CD4-positive, alpha-beta T cell (primary cell): ENCODE data around the gene TEX53. TPM values are rescaled to one million over a fixed set of nuclear protein-coding genes. Genes with fewer than 3 reads are reported as not detected.

ENCODE experiments used
- ATAC-seq: fragments of 200-7000 bp; cut with Tn5 transposase; one replicate; pipeline ENCODE4 v1.10.0; 2022; ENCODE audit warnings: mild to moderate bottlenecking; ENCODE audit not compliant: poor library complexity
- CTCF ChIA-PET: fragments of 350-600 bp; sonication (Branson Sonifier 250); formaldehyde crosslinking; loops from one replicate; lab custom pipeline; 2021; ENCODE audit warnings: antibody characterized with exemption, inconsistent platforms; lab: Charles Lee
- POLR2A ChIA-PET: fragments of 350-600 bp; sonication (Branson Sonifier 250); formaldehyde crosslinking; loops from one replicate; lab custom pipeline; 2021; ENCODE audit warnings: antibody characterized with exemption, inconsistent platforms; lab: Charles Lee
- DNase-seq, 14 experiments: peaks; one replicate each; pipeline ENCODE4 v3.0.0-alpha.2; 2013 to 2020; ENCODE audit warnings: mixed read lengths in 2 of 14
- H3K27ac ChIP-seq, 2 donors: one replicate each; pipeline versions ENCODE4 v1.5.1 to v1.7.0; 2013; ENCODE audit warnings: low read length in 2 of 2, low read depth in 1 of 2, mild to moderate bottlenecking in 1 of 2
- H3K27me3 ChIP-seq, 2 experiments: 1 replicate in 1 of 2; 2 replicates in 1 of 2; pipeline versions ENCODE4 v1.6.1 to v1.7.0; 2013; ENCODE audit warnings: low read length in 2 of 2, control low read depth in 1 of 2, mild to moderate bottlenecking in 1 of 2, moderate library complexity in 1 of 2; ENCODE audit not compliant: insufficient read depth in 2 of 2, control insufficient read depth in 1 of 2
- H3K36me3 ChIP-seq: one replicate; pipeline ENCODE4 v1.6.1; 2013; ENCODE audit warnings: low read length, control low read depth; ENCODE audit not compliant: insufficient read depth
- H3K4me1 ChIP-seq: one replicate; pipeline ENCODE4 v1.6.1; 2013; ENCODE audit warnings: low read length, control low read depth; ENCODE audit not compliant: insufficient read depth
- H3K4me3 ChIP-seq: one replicate; pipeline ENCODE4 v1.5.1; 2013; ENCODE audit warnings: mild to moderate bottlenecking, low read length, moderate library complexity
- H3K9me3 ChIP-seq, 2 experiments: 1 replicate in 1 of 2; 2 replicates in 1 of 2; pipeline versions ENCODE4 v1.6.1 to v1.7.0; 2013; ENCODE audit warnings: low read length in 2 of 2, mild to moderate bottlenecking in 2 of 2, control low read depth in 1 of 2, moderate library complexity in 1 of 2; ENCODE audit not compliant: control insufficient read depth in 1 of 2, insufficient read depth in 1 of 2
- H3K27ac Mint-ChIP-seq: one replicate; pipeline ENCODE4 v1.8.0; 2020; ENCODE audit warnings: mixed read lengths
- H3K27me3 Mint-ChIP-seq: one replicate; pipeline ENCODE4 v1.8.0; 2021; ENCODE audit warnings: mixed read lengths
- H3K36me3 Mint-ChIP-seq: one replicate; pipeline ENCODE4 v1.8.0; 2021; ENCODE audit warnings: low read depth, mixed read lengths
- H3K4me1 Mint-ChIP-seq: one replicate; pipeline ENCODE4 v1.8.0; 2021; ENCODE audit warnings: low read depth, mixed read lengths
- H3K4me3 Mint-ChIP-seq: one replicate; pipeline ENCODE4 v1.8.0; 2020; ENCODE audit warnings: mild to moderate bottlenecking, mixed read lengths
- H3K9me3 Mint-ChIP-seq: one replicate; pipeline ENCODE4 v1.8.0; 2020; ENCODE audit warnings: mixed read lengths
- intact Hi-C, 2 experiments: fragments of 100-400 bp; cut with DNase I in 1 of 2; cut with micrococcal nuclease in 1 of 2; formaldehyde crosslinking; loops; one replicate each; pipeline versions ENCODE4 v1.15.1 to v1.9.0; 2023 to 2025; cut with DNase I, micrococcal nuclease
- total RNA-seq, 174 experiments: library from RNA in 2 of 174; stranded (reverse) in 2 of 174; gene quantifications; one replicate each; pipeline ENCODE4 v1.2.3 and lab custom pipeline; 2021 to 2026
- TF ChIP-seq, protein P1 (sequence below): fragments of 200-600 bp; IDR thresholded peaks from one replicate; pipeline ENCODE4 v1.8.0; 2022; ENCODE audit warnings: antibody characterized with exemption, mild to moderate bottlenecking

Gene TEX53
- total RNA-seq, 2 experiments from 2014 or later: not detected

GRCh38 chr9:114634387-114634786, 23.2 kb downstream of the TEX53 start:
- H3K4me3 ChIP-seq: no peak overlapping the region
- no peaks in the 10 kb centered on the region for H3K4me1 Mint-ChIP-seq
- intact Hi-C loops: no loop called here
- ChIA-PET POLR2A (interaction anchor here (0.6 kb wide), 1 partner anchor 42 kb away, joined by 3 read pairs; no protein-coding TSS in a partner anchor), CTCF (no interaction called here)
- H3K36me3 ChIP-seq: peaks cover 58% of the 10 kb centered on the region
- H3K27me3 ChIP-seq: no peaks in the 10 kb centered on the region
- no peak overlapping the region for H3K4me3 Mint-ChIP-seq
- peaks cover 85% of the 10 kb centered on the region for H3K36me3 Mint-ChIP-seq
- H3K4me1 ChIP-seq: no peaks in the 10 kb centered on the region
- H3K27ac ChIP-seq: no peak overlapping the region
- TF ChIP-seq, protein P1, sequence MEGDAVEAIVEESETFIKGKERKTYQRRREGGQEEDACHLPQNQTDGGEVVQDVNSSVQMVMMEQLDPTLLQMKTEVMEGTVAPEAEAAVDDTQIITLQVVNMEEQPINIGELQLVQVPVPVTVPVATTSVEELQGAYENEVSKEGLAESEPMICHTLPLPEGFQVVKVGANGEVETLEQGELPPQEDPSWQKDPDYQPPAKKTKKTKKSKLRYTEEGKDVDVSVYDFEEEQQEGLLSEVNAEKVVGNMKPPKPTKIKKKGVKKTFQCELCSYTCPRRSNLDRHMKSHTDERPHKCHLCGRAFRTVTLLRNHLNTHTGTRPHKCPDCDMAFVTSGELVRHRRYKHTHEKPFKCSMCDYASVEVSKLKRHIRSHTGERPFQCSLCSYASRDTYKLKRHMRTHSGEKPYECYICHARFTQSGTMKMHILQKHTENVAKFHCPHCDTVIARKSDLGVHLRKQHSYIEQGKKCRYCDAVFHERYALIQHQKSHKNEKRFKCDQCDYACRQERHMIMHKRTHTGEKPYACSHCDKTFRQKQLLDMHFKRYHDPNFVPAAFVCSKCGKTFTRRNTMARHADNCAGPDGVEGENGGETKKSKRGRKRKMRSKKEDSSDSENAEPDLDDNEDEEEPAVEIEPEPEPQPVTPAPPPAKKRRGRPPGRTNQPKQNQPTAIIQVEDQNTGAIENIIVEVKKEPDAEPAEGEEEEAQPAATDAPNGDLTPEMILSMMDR: no peak
- no peak for DNase-seq
- no peaks in the 10 kb centered on the region for H3K9me3 ChIP-seq
- no peak overlapping the region for H3K27ac Mint-ChIP-seq
- no peak for ATAC-seq
- H3K9me3 Mint-ChIP-seq: no peaks in the 10 kb centered on the region
- no peaks in the 10 kb centered on the region for H3K27me3 Mint-ChIP-seq

DNA sequence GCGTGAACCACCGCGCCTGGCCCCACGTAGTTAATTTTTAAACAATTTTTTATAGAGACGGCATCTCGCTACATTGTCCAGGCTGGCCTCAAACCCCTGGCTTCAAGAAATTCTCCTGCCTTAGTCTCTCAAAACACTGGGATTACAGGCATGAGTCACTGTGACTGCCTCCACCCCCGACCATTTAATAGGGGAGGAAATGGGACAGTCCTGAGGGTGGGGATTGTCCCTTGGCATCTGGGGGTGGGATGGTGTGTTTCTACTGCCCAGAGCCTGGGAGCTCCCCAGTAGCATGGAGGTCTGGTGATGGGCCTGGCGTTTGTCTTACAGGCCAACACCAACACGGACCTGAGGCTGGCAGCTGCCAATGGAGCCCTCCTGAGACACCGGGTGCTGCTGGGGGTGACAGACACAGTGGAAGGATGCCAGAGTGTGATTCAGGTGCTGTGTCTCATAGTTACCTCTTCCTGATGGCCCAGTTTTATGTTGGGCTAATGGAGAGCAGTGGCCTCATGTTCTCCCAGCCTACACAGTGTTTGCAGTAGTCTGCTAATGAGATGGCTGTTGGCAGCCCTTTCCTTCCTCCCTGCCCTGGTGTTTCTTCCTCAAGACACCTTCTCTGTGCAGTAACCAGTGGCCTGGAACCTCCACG, 24.0 kb downstream of the TEX53 start:
- Histone ChIP-seq H3K4me3 (no peak overlapping the region), H3K27me3 (no peaks in the 10 kb centered on the region), H3K36me3 (peaks cover 58% of the 10 kb centered on the region), H3K9me3 (no peaks in the 10 kb centered on the region), H3K4me1 (no peaks in the 10 kb centered on the region), H3K27ac (no peak overlapping the region)
- Mint-ChIP-seq H3K36me3 (peaks cover 85% of the 10 kb centered on the region), H3K27ac (no peak overlapping the region), H3K4me3 (no peak overlapping the region), H3K27me3 (no peaks in the 10 kb centered on the region), H3K9me3 (no peaks in the 10 kb centered on the region), H3K4me1 (no peaks in the 10 kb centered on the region)
- TF ChIP-seq, protein P1: no peak
- intact Hi-C loops: no loop called here
- CTCF ChIA-PET: no interaction called here
- ATAC-seq (no peak), DNase-seq (no peak)
- POLR2A ChIA-PET: interaction anchor here (0.6 kb wide), 1 partner anchor 41 kb away, joined by 3 read pairs; no protein-coding TSS in a partner anchor

GRCh38 chr9:114631166-114631565, 26.4 kb downstream of the TEX53 start:
- Mint-ChIP-seq H3K27ac (no peak overlapping the region), H3K4me3 (no peak overlapping the region), H3K4me1 (no peaks in the 10 kb centered on the region), H3K27me3 (no peaks in the 10 kb centered on the region), H3K36me3 (peaks cover 92% of the 10 kb centered on the region), H3K9me3 (no peaks in the 10 kb centered on the region)
- intact Hi-C loops: no loop called here
- ATAC-seq (no peak), DNase-seq (no peak)
- POLR2A ChIA-PET: no interaction called here
- peaks cover 75% of the 10 kb centered on the region for H3K36me3 ChIP-seq
- no peaks in the 10 kb centered on the region for H3K4me1 ChIP-seq
- no peaks in the 10 kb centered on the region for H3K9me3 ChIP-seq
- H3K4me3 ChIP-seq: no peak overlapping the region
- H3K27me3 ChIP-seq: no peaks in the 10 kb centered on the region
- CTCF ChIA-PET: no interaction called here
- no peak overlapping the region for H3K27ac ChIP-seq
- TF ChIP-seq, protein P1: no peak
